Measurements from ENCODE around the gene MALAT1.

The MALAT1 gene

GRCh38 chr11:65546217-65546958 lies 47.5 kb downstream of the MALAT1 start:
- H3K27me3 ChIP-seq (ENCODE audit: insufficient read depth, low read length) = no peaks in the 10 kb centered on the region
- H3K27ac ChIP-seq (ENCODE audit: low read depth, low read length) = no peak overlapping the region
- H2AFZ ChIP-seq (ENCODE audit: low read length, unreplicated experiment) = no peak overlapping the region
- no peaks in the 10 kb centered on the region for H3K79me2 ChIP-seq (ENCODE audit: control insufficient read depth, insufficient read depth, low read length, unreplicated experiment)
- no peaks in the 10 kb centered on the region for H3K4me1 ChIP-seq (ENCODE audit: control insufficient read depth, insufficient read depth, low read length, unreplicated experiment)
- no peak overlapping the region for H3K4me3 ChIP-seq (ENCODE audit: low read depth, low read length)
- 0 out of 2 replicates have a peak, but pooled peaks cover 3% of the 10 kb centered on the region for H3K36me3 ChIP-seq (ENCODE audit: insufficient read depth, low read length)

GRCh38 chr11:65547446-65548125 lies 48.7 kb downstream of the MALAT1 start:
- H3K36me3 ChIP-seq (ENCODE audit: insufficient read depth, low read length) = 0 out of 2 replicates have a peak, but pooled peaks cover 3% of the 10 kb centered on the region
- no peaks in the 10 kb centered on the region for H3K27me3 ChIP-seq (ENCODE audit: insufficient read depth, low read length)
- H2AFZ ChIP-seq (ENCODE audit: low read length, unreplicated experiment) = no peak overlapping the region
- H3K4me3 ChIP-seq (ENCODE audit: low read depth, low read length) = no peak overlapping the region
- no peaks in the 10 kb centered on the region for H3K4me1 ChIP-seq (ENCODE audit: control insufficient read depth, insufficient read depth, low read length, unreplicated experiment)
- no peak overlapping the region for H3K27ac ChIP-seq (ENCODE audit: low read depth, low read length)
- no peaks in the 10 kb centered on the region for H3K79me2 ChIP-seq (ENCODE audit: control insufficient read depth, insufficient read depth, low read length, unreplicated experiment)

DNA sequence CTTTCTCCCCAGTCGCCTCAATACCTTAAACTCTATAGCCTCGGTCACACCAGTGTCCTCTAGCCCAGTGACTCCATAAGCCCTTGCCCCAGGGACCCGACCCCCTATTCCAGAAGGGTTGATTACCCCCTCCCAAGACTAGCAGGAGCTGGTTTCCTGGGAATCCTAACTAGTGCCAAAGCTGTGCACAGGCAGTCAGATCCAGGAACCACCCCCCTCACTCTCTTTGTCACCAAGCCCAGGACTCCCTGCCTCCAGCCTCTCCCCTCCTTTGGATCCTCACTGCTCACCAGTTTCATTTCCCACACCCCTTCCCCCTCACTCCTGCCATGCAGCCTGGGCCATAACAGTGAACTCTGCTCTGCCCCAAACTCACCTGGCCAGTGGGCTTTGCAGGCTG lies 49.5 kb downstream of the MALAT1 start:
- H2AFZ ChIP-seq (ENCODE audit: low read length, unreplicated experiment) = no peak overlapping the region
- H3K4me3 ChIP-seq (ENCODE audit: low read depth, low read length) = no peak overlapping the region
- H3K27ac ChIP-seq (ENCODE audit: low read depth, low read length) = no peak overlapping the region
- H3K79me2 ChIP-seq (ENCODE audit: control insufficient read depth, insufficient read depth, low read length, unreplicated experiment) = no peaks in the 10 kb centered on the region
- H3K27me3 ChIP-seq (ENCODE audit: insufficient read depth, low read length) = no peaks in the 10 kb centered on the region
- no peaks in the 10 kb centered on the region for H3K4me1 ChIP-seq (ENCODE audit: control insufficient read depth, insufficient read depth, low read length, unreplicated experiment)
- H3K36me3 ChIP-seq (ENCODE audit: insufficient read depth, low read length) = 0 out of 2 replicates have a peak, but pooled peaks cover 3% of the 10 kb centered on the region

GRCh38 chr11:65549096-65549495 lies 50.3 kb downstream of the MALAT1 start:
- Histone ChIP-seq H2AFZ (ENCODE audit: low read length, unreplicated experiment) (no peak overlapping the region), H3K4me1 (ENCODE audit: control insufficient read depth, insufficient read depth, low read length, unreplicated experiment) (peaks cover 3% of the 10 kb centered on the region), H3K4me3 (ENCODE audit: low read depth, low read length) (no peak overlapping the region), H3K27ac (ENCODE audit: low read depth, low read length) (no peak overlapping the region), H3K36me3 (ENCODE audit: insufficient read depth, low read length) (0 out of 2 replicates have a peak, but pooled peaks cover 3% of the 10 kb centered on the region), H3K79me2 (ENCODE audit: control insufficient read depth, insufficient read depth, low read length, unreplicated experiment) (no peaks in the 10 kb centered on the region), H3K27me3 (ENCODE audit: insufficient read depth, low read length) (no peaks in the 10 kb centered on the region)

DNA sequence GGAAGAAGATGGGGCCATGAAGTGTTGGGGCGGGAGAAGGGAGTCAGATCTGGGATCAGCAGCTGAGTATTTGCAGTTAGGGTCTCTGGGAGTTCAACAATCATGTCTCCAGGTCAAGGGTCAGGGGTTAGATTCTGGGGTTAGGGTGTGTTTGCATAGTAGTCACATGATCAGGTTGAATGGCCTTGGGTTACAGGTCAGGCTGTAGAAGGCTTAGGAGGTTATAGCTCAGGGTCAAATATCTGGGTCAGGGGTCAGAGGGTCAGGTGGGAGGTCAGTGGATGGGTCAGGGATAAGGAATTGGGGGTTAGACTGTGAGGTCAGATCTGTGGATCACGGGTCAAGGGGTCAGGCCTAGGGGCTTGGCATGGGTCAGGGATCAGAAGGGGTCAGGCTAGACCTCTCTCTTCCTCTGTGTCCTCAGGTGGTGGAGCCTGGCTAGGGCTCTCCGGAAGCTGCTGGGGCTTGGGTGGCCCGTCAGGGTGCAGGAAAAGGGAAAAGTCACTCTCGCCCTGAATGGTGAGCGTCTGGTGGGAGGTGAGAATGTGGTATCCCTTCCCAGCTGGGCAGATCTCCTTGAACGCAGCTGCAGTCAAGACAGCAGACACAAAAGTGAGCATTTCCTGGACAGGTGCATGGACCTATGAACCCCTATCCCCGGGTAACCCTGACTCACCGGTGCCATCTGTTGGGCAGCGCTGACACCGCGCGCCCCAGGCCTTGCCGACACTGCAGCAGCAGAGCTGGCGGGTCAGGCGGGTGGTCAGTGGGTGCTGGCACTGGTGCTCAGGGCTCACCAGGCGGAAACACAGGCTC lies 52.9 kb downstream of the MALAT1 start:
- Histone ChIP-seq H2AFZ (ENCODE audit: low read length, unreplicated experiment) (no peak overlapping the region), H3K4me3 (ENCODE audit: low read depth, low read length) (no peak overlapping the region), H3K4me1 (ENCODE audit: control insufficient read depth, insufficient read depth, low read length, unreplicated experiment) (peaks cover 28% of the 10 kb centered on the region), H3K36me3 (ENCODE audit: insufficient read depth, low read length) (0 out of 2 replicates have a peak, but pooled peaks cover 3% of the 10 kb centered on the region), H3K27me3 (ENCODE audit: insufficient read depth, low read length) (no peaks in the 10 kb centered on the region), H3K27ac (ENCODE audit: low read depth, low read length) (no peak overlapping the region), H3K79me2 (ENCODE audit: control insufficient read depth, insufficient read depth, low read length, unreplicated experiment) (peaks cover 8% of the 10 kb centered on the region)

GRCh38 chr11:65552388-65552951 lies 53.6 kb downstream of the MALAT1 start:
- H3K36me3 ChIP-seq (ENCODE audit: insufficient read depth, low read length) = 0 out of 2 replicates have a peak, but pooled peaks cover 3% of the 10 kb centered on the region
- H3K4me3 ChIP-seq (ENCODE audit: low read depth, low read length) = no peak overlapping the region
- no peak overlapping the region for H3K27ac ChIP-seq (ENCODE audit: low read depth, low read length)
- H2AFZ ChIP-seq (ENCODE audit: low read length, unreplicated experiment) = no peak overlapping the region
- no peaks in the 10 kb centered on the region for H3K27me3 ChIP-seq (ENCODE audit: insufficient read depth, low read length)
- H3K79me2 ChIP-seq (ENCODE audit: control insufficient read depth, insufficient read depth, low read length, unreplicated experiment) = peaks cover 11% of the 10 kb centered on the region
- peaks cover 30% of the 10 kb centered on the region for H3K4me1 ChIP-seq (ENCODE audit: control insufficient read depth, insufficient read depth, low read length, unreplicated experiment)

GRCh38 chr11:65553301-65554001 lies 54.6 kb downstream of the MALAT1 start:
- Histone ChIP-seq H3K27me3 (ENCODE audit: insufficient read depth, low read length) (no peaks in the 10 kb centered on the region), H2AFZ (ENCODE audit: low read length, unreplicated experiment) (no peak overlapping the region), H3K79me2 (ENCODE audit: control insufficient read depth, insufficient read depth, low read length, unreplicated experiment) (peaks cover 15% of the 10 kb centered on the region), H3K36me3 (ENCODE audit: insufficient read depth, low read length) (0 out of 2 replicates have a peak, but pooled peaks cover 3% of the 10 kb centered on the region), H3K27ac (ENCODE audit: low read depth, low read length) (no peak overlapping the region), H3K4me3 (ENCODE audit: low read depth, low read length) (no peak overlapping the region), H3K4me1 (ENCODE audit: control insufficient read depth, insufficient read depth, low read length, unreplicated experiment) (peaks cover 30% of the 10 kb centered on the region)

DNA sequence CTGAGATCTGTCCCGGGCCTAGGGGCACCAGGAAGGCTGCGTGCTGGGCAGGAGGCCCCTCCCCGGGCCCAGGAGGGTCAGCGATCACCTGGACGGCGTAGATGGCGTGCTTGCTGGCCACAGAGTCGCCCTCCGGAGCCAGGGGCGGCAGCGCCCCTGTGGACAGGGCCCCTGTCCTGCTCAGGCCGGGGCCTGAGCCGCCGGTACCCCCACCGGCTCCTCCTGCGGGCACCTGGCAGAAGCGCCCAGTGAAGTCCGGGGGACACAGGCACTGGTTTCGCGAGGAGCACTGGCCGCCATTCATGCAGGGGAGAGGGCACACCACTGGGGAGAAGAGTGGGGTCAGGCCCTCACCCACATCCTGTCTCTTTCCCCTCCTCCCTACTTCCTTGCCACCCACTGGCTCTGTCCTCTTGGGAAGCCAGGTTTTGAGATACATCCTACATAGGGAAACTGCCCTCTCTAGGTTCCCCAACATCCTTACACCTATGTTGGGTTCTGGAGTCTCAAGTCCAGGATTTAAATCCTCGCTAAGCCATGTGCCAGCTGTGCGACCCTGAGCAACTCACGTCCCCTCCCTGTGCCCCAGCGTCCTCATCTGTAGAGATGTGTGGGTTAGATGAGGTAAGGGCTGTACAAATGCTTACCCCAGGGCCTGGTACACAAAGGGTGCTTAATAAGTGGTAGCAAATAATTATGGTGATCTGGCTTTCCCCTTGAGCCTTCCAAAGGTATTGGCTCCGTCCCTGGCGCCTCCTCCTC lies 55.4 kb downstream of the MALAT1 start:
- H2AFZ ChIP-seq (ENCODE audit: low read length, unreplicated experiment) = no peak overlapping the region
- no peaks in the 10 kb centered on the region for H3K27me3 ChIP-seq (ENCODE audit: insufficient read depth, low read length)
- H3K36me3 ChIP-seq (ENCODE audit: insufficient read depth, low read length) = 0 out of 2 replicates have a peak, but pooled peaks cover 3% of the 10 kb centered on the region
- H3K27ac ChIP-seq (ENCODE audit: low read depth, low read length) = no peak overlapping the region
- peaks cover 15% of the 10 kb centered on the region for H3K79me2 ChIP-seq (ENCODE audit: control insufficient read depth, insufficient read depth, low read length, unreplicated experiment)
- peaks cover 38% of the 10 kb centered on the region for H3K4me1 ChIP-seq (ENCODE audit: control insufficient read depth, insufficient read depth, low read length, unreplicated experiment)
- no peak overlapping the region for H3K4me3 ChIP-seq (ENCODE audit: low read depth, low read length)

GRCh38 chr11:65554842-65555430 lies 56.1 kb downstream of the MALAT1 start:
- peaks cover 44% of the 10 kb centered on the region for H3K4me1 ChIP-seq (ENCODE audit: control insufficient read depth, insufficient read depth, low read length, unreplicated experiment)
- H3K27ac ChIP-seq (ENCODE audit: low read depth, low read length) = peak overlapping the region; percentile 35; the same call in 1 of the 2 replicates
- H2AFZ ChIP-seq (ENCODE audit: low read length, unreplicated experiment) = no peak overlapping the region
- H3K36me3 ChIP-seq (ENCODE audit: insufficient read depth, low read length) = no peaks in the 10 kb centered on the region
- H3K4me3 ChIP-seq (ENCODE audit: low read depth, low read length) = peak overlapping the region; percentile 35; the same call in 1 of the 2 replicates
- H3K27me3 ChIP-seq (ENCODE audit: insufficient read depth, low read length) = no peaks in the 10 kb centered on the region
- peaks cover 15% of the 10 kb centered on the region for H3K79me2 ChIP-seq (ENCODE audit: control insufficient read depth, insufficient read depth, low read length, unreplicated experiment)
